GM15510 (cell line): Measurements from ENCODE around the gene MTA3.

Experiments
- POLR2A ChIP-seq: IDR thresholded peaks from 3 replicates; pipeline ENCODE4 v1.6.1; 2011; ENCODE audit warnings: borderline replicate concordance; ENCODE audit not compliant: insufficient read length; ENCODE audit errors: extremely low read depth

MTA3 gene

GRCh38 chr2:42736598-42737322 lies 168.3 kb downstream of the MTA3 start:
- TF ChIP-seq POLR2A = no peak

- TF ChIP-seq POLR2A = no peak
Measured at GRCh38 chr2:42741140-42741539, 172.7 kb downstream of the MTA3 start.

- TF ChIP-seq POLR2A = no peak
Measured at GRCh38 chr2:42742740-42743658, 174.6 kb downstream of the MTA3 start.

GRCh38 chr2:42743659-42743990 lies 175.2 kb downstream of the MTA3 start:
- TF ChIP-seq POLR2A = no peak

GRCh38 chr2:42744545-42745082 lies 176.2 kb downstream of the MTA3 start:
- TF ChIP-seq POLR2A = no peak

GRCh38 chr2:42747422-42747821 lies 179.0 kb downstream of the MTA3 start:
- TF ChIP-seq POLR2A = no peak

GRCh38 chr2:42748840-42749239 lies 180.4 kb downstream of the MTA3 start:
- TF ChIP-seq POLR2A = no peak

GRCh38 chr2:42752314-42752713 lies 183.9 kb downstream of the MTA3 start:
- no peak for TF ChIP-seq POLR2A

GRCh38 chr2:42752816-42753813 lies 184.7 kb downstream of the MTA3 start:
- no peak for TF ChIP-seq POLR2A

- TF ChIP-seq POLR2A = no peak
Measured at GRCh38 chr2:42754021-42754775, 185.8 kb downstream of the MTA3 start.

- no peak for TF ChIP-seq POLR2A
Measured at GRCh38 chr2:42754776-42755140, 186.3 kb downstream of the MTA3 start.

- TF ChIP-seq POLR2A = no peak
Measured at GRCh38 chr2:42755191-42755880, 186.9 kb downstream of the MTA3 start.

- no peak for TF ChIP-seq POLR2A
Measured at GRCh38 chr2:42756150-42756775, 187.8 kb downstream of the MTA3 start.
